Measurements from ENCODE around the gene KDM4B. TPM values are rescaled to one million over a fixed set of nuclear protein-coding genes. Genes with fewer than 3 reads are reported as not detected.
A peak's percentile ranks its signal among the peaks of the same experiment; 100 is the strongest.
"Not testable (repeated sequence)": the region's sequence is repeated elsewhere in the genome, so short reads cannot be mapped to it uniquely, and the experiment has no call there.

The KDM4B gene
- total RNA-seq, 2 experiments from 2014 or later: 33.9 to 35.8 TPM

DNA sequence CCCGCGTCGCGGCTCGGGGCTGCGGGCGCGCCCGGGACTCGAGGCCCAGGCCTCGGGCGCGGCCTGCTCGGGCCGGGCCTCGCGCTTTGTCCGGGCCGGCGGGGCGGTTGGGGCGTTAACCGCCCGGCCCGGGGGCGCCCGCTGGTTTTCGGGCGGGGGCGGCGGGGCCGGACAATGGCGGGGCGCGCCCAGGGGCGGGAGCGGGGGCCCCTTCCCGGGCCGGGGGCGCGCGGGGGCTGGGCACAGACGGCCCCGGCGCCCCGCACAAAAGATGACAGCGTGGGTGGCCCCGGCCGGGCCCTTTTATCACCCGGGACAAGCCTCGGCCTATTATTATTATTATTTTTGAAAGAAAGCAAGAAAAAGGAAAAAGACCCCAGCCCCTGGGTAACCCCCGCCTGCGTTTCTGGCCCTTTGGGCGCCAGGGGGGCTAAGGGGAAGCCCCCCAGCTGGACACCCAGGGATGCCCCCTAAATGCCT is 419 bp downstream of the KDM4B start:
- Mint-ChIP-seq H3K9me3 (ENCODE audit: low read depth) (no peaks in the 10 kb centered on the region), H3K4me3 (peak overlapping the region; percentile 91), H3K27ac (peak overlapping the region; percentile 84), H3K4me1 (peaks cover 30% of the 10 kb centered on the region), H3K36me3 (ENCODE audit: low read depth) (peaks cover 11% of the 10 kb centered on the region), H3K27me3 (no peaks in the 10 kb centered on the region)
- ATAC-seq (no peak), DNase-seq (no peak)
- CTCF ChIA-PET: interaction anchor here (1.0 to 1.4 kb wide), 2 partner anchors 32 to 96 kb away, joined by 3 to 4 read pairs; no protein-coding TSS in a partner anchor
- intact Hi-C loops (cut with DNase I, micrococcal nuclease): loop anchor here (1.0 to 5.0 kb wide), 11 partner anchors 59 to 1692 kb away; partner anchors contain the start of genes DPP9 (in 1 of the 2), DUS3L (in 1 of the 2), FEM1A (in 1 of the 2) and MICOS13 (in 1 of the 2)
- POLR2A ChIA-PET: interaction anchor here (0.7 to 1.4 kb wide), 7 partner anchors 16 to 858 kb away, joined by 3 to 9 read pairs (median 3); no protein-coding TSS in a partner anchor

DNA sequence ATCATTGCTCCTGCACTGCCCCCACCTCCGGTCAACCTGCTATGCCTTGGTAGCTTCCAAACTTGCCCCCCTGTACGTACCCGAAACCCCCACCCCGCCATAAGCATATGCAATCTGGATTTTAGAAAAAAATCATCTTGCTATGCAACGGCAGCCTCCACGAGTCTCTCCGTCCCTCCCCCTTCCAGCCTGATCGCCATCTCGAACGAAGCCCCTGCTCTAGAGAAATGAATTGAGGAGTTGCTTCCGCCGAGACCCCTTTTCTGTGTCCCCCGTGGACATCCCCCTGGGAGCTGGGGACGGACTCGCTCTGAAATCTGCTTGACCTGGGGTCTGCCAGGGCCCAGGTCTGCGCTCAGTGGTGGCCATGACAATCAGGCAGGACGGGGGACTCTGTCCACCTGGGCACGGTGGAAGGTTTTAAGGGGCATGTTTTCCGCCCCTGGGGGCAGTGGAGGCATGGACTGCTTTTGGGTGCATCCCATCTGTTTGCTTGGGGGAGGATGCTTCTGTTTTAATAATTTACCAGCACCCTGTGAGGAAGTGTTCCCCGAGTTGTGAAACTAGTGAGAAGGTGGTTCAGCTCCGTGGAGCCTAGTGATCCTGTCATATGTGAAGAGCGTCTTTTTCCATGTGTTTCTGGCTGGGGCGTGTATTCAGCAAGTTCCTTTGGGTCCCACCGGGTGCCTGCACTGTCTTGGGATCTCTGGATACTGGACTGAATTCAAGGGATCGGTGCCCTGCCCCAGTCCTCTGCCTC is 1.0 kb downstream of the KDM4B start:
- Mint-ChIP-seq H3K27ac (peak overlapping the region; percentile 84), H3K4me3 (peak overlapping the region; percentile 91), H3K27me3 (no peaks in the 10 kb centered on the region), H3K36me3 (ENCODE audit: low read depth) (peaks cover 12% of the 10 kb centered on the region), H3K4me1 (peaks cover 33% of the 10 kb centered on the region), H3K9me3 (ENCODE audit: low read depth) (no peaks in the 10 kb centered on the region)
- ATAC-seq: no peak
- intact Hi-C loops (cut with DNase I, micrococcal nuclease): loop anchor here (1.0 to 5.0 kb wide), 11 partner anchors 59 to 1693 kb away; partner anchors contain the start of genes DPP9 (in 1 of the 2), DUS3L (in 1 of the 2), FEM1A (in 1 of the 2) and MICOS13 (in 1 of the 2)
- DNase-seq: peak; percentile 35
- ChIA-PET POLR2A (no interaction called here), CTCF (no interaction called here)

DNA sequence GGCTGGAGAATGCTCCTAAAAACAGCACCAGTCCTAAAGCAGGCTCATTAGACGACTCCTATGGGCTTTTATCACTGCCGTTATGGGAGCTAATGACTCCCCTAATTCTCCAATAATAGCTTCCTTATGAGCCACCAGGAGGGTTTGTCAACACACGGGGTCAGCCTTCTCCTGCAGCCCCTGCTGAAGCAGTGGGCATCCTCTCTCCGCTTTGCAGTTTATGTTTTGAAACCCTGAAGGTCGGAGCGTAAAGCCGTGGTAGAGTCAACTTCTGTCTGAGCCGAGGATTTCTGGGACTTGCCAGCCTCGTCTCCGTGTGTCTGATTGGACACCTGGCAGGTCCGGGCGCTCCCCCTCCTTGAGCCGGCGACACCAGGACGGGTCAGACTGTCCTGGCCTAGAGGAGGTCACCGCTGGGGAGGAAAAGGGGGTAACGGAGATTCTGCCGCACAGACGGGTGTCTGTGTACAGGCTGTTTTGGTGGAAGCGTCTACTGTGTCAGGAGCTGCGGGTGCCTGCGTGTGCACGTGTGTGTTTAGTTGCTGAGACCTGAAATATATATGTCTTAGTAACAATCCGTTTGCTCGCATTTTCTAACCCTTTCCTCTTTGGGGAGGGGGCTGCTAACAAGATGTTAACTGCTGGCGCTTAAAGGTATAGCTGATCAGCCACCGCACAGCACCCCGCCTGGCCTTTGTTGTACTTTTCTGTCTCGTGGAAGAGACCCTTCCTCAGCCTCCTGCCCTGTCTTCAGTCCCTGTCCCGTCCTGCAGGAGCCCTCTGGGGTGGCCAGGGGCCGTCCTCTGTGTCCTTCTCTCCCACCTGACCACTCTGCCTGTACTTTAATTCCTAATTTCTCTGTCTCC is 1.9 kb downstream of the KDM4B start:
- ChIA-PET POLR2A (no interaction called here), CTCF (interaction anchor here (1.1 kb wide), 1 partner anchor 161 kb away, joined by 3 read pairs; no protein-coding TSS in a partner anchor)
- H3K27me3 Mint-ChIP-seq: no peaks in the 10 kb centered on the region
- intact Hi-C loops (cut with DNase I, micrococcal nuclease): no loop called here
- DNase-seq: peak; percentile 21
- ATAC-seq: no peak
- H3K36me3 Mint-ChIP-seq (ENCODE audit: low read depth): peaks cover 9% of the 10 kb centered on the region
- H3K9me3 Mint-ChIP-seq (ENCODE audit: low read depth): no peaks in the 10 kb centered on the region
- peak overlapping the region; percentile 91 for H3K4me3 Mint-ChIP-seq
- peak overlapping the region; percentile 5 for H3K27ac Mint-ChIP-seq
- peaks cover 36% of the 10 kb centered on the region for H3K4me1 Mint-ChIP-seq

DNA sequence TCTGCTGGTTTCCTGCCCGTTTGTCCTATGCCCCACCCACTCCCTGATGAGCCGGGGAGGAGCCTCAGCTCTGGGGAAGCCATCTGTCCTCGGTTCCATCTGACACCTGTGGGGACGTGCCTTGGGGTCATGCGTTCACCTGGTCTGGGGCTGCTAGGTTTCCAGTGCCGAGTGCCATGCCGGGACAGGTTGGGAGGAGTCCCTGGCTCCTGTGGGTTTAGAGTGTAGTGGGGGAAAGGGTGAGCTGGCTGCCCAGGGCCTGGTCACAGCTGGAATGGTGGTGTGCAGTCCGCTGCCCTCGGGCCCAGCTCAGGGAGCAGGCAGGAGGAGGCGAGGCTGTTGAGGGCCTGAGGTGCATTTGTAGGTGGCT is 2.5 kb downstream of the KDM4B start:
- Mint-ChIP-seq H3K4me1 (peaks cover 36% of the 10 kb centered on the region), H3K27me3 (no peaks in the 10 kb centered on the region), H3K27ac (peak overlapping the region; percentile 5), H3K9me3 (ENCODE audit: low read depth) (no peaks in the 10 kb centered on the region), H3K4me3 (peak overlapping the region; percentile 91), H3K36me3 (ENCODE audit: low read depth) (peaks cover 6% of the 10 kb centered on the region)
- ChIA-PET CTCF (interaction anchor here (1.1 to 1.2 kb wide), 2 partner anchors 59 to 162 kb away, joined by 3 to 7 read pairs; no protein-coding TSS in a partner anchor), POLR2A (no interaction called here)
- ATAC-seq (no peak), DNase-seq (peak; percentile 58)
- intact Hi-C loops (cut with DNase I, micrococcal nuclease): no loop called here

DNA sequence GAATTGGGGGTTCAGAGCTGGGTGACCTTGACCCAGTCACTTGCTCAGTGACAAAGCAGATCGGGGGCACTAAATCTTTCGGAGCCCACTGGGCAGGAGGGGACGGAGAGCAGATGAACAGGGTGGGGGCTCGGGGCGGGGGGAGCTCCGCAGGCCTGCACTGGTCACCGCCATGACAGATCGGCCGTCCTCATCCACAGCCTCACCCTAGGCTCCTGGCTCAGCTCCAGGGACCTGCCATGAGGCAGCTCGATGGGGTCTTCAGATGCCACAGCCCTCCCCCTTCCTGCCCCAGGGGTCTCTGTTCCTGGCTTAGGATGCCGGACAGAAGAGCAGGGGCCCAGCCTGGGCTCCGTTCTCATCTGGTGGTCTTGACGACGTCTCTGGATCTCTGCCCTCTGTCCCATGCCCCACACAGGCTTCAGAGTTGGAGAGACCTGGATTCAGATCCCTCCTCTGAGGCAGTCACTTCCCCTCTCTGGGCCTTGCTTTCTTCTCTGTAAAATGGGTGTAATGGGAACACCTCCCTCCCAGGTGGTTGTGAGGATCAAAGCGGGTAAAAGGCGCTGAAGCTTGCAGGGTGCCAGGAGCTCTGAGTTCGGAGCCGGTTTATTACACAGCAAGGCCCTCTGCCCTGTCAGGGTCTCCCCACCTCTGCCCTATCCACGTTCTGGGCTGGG is 3.0 kb downstream of the KDM4B start:
- POLR2A ChIA-PET: interaction anchor here (0.6 kb wide), 1 partner anchor 114 kb away, joined by 7 read pairs; no protein-coding TSS in a partner anchor
- peak overlapping the region; percentile 91 for H3K4me3 Mint-ChIP-seq
- H3K36me3 Mint-ChIP-seq (ENCODE audit: low read depth): peaks cover 7% of the 10 kb centered on the region
- intact Hi-C loops (cut with DNase I, micrococcal nuclease): no loop called here
- peaks cover 37% of the 10 kb centered on the region for H3K4me1 Mint-ChIP-seq
- no peak for DNase-seq
- ATAC-seq: no peak
- no peak overlapping the region for H3K27ac Mint-ChIP-seq
- CTCF ChIA-PET: interaction anchor here (0.6 to 1.2 kb wide), 2 partner anchors 57 to 58 kb away, joined by 3 to 7 read pairs; no protein-coding TSS in a partner anchor
- H3K9me3 Mint-ChIP-seq (ENCODE audit: low read depth): no peaks in the 10 kb centered on the region
- no peaks in the 10 kb centered on the region for H3K27me3 Mint-ChIP-seq

DNA sequence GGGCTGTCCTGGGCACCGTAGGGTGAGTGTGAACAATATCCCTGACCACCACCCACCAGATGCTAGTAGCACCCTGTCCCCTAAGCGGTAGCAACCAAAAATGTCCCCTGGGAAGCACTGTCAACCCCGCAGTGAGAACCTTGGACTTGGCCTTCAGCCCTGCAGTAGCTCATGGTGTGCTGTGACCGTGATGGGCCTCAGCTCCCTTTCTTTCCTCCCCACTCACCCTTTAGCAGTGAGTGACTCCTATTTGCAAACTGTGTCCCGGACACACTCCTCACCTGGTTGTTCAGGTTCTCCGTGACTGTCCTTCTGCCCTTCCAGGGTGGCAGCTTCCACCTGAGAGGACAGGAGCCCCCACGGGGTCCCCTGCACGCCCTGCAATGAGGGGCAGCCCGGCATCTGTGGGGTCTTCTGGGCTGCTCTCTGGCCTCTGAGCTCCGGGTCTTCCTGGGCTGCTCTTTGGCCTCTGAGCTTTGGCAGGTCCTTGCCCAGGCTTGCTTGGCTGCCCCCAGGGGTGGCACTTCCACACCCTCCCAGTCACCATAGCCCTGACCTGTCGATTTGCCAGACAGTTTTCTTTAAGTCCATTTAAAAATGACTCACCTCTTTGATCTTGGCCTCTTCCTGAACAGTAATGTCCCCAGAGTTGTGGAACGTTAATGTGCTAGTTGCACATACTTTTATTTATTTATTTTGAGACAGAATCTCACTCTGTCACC is 3.8 kb downstream of the KDM4B start:
- ATAC-seq (no peak), DNase-seq (no peak)
- Mint-ChIP-seq H3K27ac (no peak overlapping the region), H3K27me3 (no peaks in the 10 kb centered on the region), H3K4me1 (peaks cover 38% of the 10 kb centered on the region), H3K9me3 (ENCODE audit: low read depth) (no peaks in the 10 kb centered on the region), H3K4me3 (no peak overlapping the region), H3K36me3 (ENCODE audit: low read depth) (peaks cover 9% of the 10 kb centered on the region)
- CTCF ChIA-PET: interaction anchor here (1.2 kb wide), 1 partner anchor 57 kb away, joined by 7 read pairs; no protein-coding TSS in a partner anchor
- POLR2A ChIA-PET: interaction anchor here (0.6 kb wide), 1 partner anchor 115 kb away, joined by 7 read pairs; no protein-coding TSS in a partner anchor
- intact Hi-C loops (cut with DNase I, micrococcal nuclease): no loop called here

DNA sequence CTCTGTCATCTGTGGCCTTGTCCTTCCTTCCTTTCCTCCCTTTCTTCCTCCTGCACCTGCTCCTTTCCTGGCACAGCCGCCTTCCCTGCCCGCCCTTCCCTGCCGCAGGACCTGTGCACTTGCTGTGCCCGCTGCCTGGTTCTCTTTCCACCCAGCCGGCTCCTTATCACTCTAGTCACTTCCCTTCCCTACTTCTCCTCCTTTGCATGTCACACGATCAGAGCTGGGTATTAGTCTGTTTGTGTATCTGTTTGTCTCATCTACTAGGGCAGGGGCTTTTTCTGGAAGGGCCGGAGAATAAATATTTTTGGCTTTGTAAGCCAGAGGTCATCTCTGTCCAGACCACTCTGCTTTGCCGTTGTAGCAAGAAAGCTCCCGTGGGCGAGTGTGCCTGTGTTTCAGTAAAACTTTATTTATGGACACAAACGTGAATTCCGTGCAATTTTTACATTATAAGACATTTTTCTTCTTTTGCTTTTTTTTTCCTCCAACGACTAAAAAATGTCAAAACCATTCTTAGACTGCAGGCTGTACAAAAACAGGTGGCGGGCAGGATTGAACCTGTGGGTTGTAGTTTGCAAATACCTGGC is 6.1 kb downstream of the KDM4B start:
- H3K9me3 Mint-ChIP-seq (ENCODE audit: low read depth): no peaks in the 10 kb centered on the region
- H3K27ac Mint-ChIP-seq: no peak overlapping the region
- H3K4me3 Mint-ChIP-seq: no peak overlapping the region
- DNase-seq (no peak), ATAC-seq (no peak)
- no peaks in the 10 kb centered on the region for H3K27me3 Mint-ChIP-seq
- ChIA-PET POLR2A (no interaction called here), CTCF (interaction anchor here (0.5 kb wide), 1 partner anchor 102 kb away, joined by 4 read pairs; no protein-coding TSS in a partner anchor)
- peaks cover 6% of the 10 kb centered on the region for H3K36me3 Mint-ChIP-seq (ENCODE audit: low read depth)
- H3K4me1 Mint-ChIP-seq: peaks cover 26% of the 10 kb centered on the region
- intact Hi-C loops (cut with DNase I, micrococcal nuclease): no loop called here

DNA sequence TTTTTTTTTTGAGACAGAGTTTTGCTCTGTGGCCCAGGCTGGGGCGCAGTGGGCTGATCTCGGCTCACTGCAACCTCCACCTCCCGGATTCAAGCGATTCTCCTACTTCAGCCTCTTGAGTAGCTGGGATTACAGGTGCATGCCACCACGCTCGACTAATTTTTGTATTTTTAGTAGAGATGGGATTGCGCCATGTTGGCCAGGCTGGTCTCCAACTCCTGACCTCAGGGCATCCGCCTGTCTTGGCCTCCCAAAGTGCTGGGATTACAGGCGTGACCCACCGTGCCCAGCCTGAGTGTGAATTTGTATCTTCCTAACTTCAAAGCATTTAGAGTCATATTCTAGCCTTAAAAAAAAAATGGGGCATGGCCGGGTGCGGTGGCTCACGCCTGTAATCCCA is 6.7 kb downstream of the KDM4B start:
- intact Hi-C loops (cut with DNase I, micrococcal nuclease); H3K4me3 Mint-ChIP-seq; ATAC-seq; H3K27me3 Mint-ChIP-seq; POLR2A ChIA-PET; DNase-seq; H3K27ac Mint-ChIP-seq; H3K36me3 Mint-ChIP-seq (ENCODE audit: low read depth); H3K9me3 Mint-ChIP-seq (ENCODE audit: low read depth): not testable (repeated sequence)
- CTCF ChIA-PET: interaction anchor here (0.5 kb wide), 1 partner anchor 102 kb away, joined by 4 read pairs; no protein-coding TSS in a partner anchor
- H3K4me1 Mint-ChIP-seq: peaks cover 22% of the 10 kb centered on the region

DNA sequence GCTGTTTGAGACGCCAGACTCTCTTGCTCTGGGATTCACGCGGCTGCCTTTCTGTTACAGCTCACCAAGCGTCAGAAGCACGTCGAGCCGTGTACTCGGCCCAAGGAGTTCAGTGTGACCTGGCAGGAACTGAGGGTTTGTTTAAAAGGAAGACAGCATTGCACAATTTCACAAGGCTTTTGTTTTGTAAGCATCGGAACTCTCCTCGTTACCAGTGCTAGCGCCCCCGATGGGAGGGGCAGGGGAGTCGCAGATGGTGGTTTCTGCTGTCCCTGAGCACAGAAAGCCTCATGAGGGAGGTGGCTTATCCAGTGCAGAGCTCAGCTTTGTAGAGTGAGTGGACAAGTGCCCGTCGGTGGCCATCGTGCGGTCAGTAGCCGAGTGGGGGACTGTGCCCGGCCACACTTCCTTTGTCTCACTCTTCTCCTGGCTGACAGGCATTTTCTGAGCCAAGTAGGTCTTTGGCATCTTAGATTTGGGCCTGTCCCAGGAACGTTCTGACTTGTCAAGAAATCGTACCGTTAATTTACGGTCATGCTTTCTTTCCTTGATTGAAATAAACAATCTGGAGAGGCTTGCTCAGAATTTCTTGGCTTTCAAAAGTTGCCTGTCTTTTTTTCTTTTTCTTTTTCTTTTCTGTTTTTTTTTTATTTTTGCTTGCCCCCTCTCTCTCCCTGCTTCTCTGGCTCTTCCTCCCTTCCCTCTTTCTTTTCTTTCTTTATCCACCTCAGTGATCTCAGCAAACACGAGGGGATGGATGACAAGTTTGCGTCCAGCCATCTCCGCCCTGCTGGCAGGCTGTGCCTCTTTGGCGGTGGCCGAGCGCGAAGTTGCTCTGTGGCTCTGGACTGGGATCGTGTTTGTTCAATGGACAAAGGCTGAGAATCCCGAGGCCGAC is 7.7 kb downstream of the KDM4B start:
- no peak overlapping the region for H3K27ac Mint-ChIP-seq
- peaks cover 12% of the 10 kb centered on the region for H3K4me1 Mint-ChIP-seq
- ChIA-PET POLR2A (no interaction called here), CTCF (no interaction called here)
- DNase-seq (peak; percentile 26), ATAC-seq (no peak)
- no peaks in the 10 kb centered on the region for H3K9me3 Mint-ChIP-seq (ENCODE audit: low read depth)
- no peaks in the 10 kb centered on the region for H3K27me3 Mint-ChIP-seq
- intact Hi-C loops (cut with DNase I, micrococcal nuclease): no loop called here
- no peak overlapping the region for H3K4me3 Mint-ChIP-seq
- peaks cover 6% of the 10 kb centered on the region for H3K36me3 Mint-ChIP-seq (ENCODE audit: low read depth)
